Measurements from ENCODE around the gene WDR46.
A peak's percentile ranks its signal among the peaks of the same experiment; 100 is the strongest.

The WDR46 gene

DNA sequence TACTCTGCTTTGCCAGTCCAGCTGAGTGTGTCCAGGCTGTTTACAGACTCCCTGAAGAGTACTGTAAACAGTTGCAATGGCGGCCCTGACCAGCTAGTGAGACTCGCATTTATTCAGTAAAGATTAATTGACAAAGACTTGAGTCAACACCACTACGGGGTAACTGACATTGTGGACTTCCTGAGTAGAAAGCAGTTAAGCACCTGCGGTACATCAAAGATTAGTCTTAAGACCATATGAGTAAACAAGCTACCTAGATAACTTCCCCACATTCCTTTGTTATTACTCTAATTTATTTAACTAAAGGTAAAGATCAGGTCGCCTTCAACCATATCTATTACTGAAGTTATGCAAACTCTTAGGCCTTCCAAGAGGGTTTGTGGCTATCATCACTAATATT lies 30.0 kb downstream of the WDR46 start:
- no peak for DNase-seq

DNA sequence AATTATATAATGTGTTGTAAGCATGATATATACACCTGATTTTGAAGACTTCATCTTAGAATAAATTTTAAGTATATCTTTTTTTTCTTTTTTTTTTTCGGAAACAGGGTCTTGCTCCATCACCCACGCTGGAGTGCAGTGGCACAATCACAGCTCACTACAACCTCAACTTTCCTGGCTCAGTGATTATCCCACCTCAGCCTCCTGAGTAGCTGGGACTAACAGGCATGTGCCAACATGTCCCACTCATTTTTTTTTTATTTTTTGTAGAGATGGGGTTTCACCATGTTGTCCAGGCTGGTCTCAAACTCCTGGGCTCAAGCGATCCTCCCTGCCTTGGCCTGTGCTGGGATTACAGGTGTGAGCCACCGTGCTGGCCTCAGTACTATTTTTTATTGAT lies 34.4 kb downstream of the WDR46 start:
- DNase-seq: no peak

DNA sequence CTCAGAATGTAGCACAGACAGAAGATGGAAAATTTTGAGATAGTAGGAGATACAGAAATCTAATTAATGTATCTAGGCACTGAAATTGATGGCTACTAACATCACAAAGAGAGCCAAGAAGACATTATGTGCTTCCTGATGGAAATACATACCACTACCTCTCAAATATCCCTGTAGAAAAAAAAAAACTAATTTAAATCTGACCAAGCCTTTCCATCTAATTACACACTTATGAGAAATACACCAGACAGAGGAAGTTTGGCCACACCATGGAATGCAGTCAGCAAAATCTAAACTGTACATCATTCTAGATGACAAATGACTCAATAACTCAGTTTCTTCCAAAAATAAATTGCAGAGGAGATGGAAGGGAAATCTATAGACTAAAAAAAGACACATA lies 36.3 kb downstream of the WDR46 start:
- DNase-seq: no peak

DNA sequence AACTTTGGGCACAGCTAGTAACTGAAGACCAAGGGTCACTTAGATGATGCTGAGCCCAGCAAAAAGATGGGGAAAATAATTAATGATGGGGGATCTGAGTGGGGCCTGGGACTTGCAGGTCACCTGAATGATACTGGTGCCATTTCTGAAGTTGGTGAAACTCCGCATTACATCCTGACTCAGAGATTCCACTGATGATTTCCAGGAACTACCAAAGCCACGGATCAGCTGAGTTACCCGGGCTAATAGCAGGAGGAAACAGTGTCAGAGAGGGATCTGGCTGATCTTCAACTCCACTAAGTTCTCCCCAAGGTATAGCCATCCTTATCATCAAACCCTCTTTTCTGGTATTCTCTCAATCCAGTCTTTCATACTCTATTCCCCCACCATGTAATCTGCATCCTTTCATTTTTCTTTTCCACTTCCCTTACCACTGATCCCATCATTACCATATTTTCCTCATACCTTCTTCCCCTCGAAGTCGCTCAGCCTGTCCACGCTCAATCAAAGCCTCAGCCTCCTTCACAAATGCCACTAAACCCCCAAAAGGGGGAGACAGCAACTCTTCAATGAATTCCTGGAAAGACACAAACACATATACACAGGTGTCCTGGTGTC lies 37.5 kb downstream of the WDR46 start:
- DNase-seq: no peak

DNA sequence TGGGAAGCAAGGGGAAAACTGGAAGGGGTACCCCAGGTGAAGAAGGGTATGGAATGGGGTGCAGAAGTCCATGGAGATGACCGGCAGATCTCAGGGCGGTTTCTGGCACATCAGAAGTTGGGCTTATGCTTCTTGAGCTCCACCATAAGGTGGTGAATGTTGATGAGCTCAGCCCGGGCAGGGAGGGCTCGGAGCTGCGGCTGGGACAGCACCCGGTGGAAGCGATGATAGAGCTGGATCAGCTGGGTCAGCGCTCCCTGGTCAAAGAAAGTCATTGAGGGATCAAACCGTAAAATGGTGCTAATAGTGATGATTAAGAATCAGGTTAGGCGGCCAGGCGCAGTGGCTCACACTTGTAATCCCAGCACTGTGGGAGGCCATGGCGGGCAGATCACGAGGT lies 38.3 kb downstream of the WDR46 start:
- DNase-seq: no peak

DNA sequence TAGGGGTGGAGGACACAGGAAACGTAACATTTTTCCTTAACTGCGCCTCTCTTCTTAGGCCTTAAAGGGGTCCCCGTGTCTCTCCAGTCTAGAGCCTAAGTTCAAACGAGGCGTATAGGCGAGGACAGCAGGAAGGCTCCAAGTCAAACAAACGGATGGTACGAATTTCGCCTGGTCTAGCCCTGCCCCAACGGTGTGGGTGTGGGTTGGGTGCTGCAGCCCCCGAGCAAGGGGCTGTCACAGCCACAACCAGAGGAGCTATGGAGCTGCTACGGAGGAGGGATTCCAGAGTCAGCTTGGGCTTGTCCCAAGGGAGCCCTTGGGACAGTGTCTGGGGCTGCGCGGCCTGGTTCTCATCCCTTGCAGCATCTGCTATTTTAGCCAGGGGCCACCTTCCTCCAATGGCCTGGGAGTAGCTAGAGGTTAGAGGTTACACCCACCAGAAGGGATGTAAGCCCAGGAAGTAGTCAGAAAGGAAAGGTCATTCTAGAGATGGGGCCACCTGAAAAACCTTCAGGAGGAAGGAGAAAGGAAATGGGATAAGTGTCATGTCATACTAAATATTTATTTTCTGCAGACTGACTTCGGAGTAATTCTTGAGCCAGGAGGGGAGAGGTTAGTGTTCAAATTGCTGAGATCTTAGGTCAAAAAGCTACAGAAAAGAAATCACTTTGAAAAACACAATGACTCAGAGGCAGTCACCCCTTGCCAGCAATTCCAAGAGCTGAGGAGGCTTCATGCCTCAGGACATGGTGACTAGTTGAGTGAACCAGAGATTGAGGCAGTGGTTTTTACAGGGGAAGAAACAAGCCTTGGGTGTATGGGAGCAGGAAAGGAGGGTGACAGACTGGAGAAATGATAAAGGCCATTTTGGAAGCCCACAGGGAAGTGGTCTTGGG lies 39.1 kb downstream of the WDR46 start:
- no peak for DNase-seq

DNA sequence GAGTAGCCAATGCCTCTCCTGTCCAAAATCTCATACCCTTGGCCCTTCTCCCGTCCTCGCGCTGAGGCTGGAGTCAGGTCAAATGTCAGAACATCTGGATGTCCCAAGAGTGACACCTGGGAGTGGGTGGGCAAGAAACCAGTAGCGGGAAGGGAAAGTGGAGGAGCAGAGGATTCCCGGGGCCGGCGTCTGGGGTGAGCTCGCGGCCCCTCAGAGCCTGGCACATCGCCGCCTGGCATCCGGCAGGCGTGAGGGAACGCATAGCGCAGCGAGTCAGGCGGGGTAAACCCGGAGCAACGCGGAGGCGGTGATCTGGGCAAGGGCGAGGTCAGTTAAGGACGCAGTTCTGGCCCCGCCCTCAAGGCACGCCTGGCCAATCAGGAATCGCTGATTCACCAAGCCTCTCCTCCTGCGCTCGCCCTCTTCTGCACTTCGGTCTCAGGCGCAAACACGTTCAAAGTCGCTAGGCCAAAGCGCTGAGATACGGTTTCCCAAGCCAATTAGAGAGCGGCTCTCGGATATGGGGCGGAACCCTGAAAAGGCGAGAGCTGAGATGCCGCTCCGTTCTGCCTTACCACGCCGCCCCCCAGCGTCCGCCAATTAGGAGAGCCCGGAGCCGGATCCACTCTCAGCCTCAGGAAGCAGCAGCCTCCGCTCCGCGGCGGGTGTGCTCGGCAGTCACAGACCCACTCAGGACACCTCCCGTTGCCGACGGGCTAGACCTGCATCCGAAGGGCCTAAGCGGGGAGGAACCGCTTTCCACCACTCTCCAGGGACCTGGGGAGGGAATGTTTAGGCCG lies 39.9 kb downstream of the WDR46 start:
- peak; percentile 92 to 96 for DNase-seq

DNA sequence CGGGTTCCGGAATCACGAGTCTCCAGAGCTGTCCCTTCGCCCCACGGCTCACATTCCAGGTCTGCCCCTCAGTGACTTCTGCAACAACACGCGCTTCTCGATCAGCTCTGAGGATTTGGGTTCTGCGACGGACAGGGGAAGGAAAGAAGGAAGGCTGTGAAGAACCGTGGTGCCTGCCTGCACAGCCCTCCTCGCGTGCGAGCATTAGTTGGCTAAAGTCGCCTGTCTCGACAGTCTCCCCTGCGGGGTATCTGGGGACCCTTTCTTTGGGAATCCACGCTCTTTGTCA lies 40.5 kb downstream of the WDR46 start:
- no peak for DNase-seq

DNA sequence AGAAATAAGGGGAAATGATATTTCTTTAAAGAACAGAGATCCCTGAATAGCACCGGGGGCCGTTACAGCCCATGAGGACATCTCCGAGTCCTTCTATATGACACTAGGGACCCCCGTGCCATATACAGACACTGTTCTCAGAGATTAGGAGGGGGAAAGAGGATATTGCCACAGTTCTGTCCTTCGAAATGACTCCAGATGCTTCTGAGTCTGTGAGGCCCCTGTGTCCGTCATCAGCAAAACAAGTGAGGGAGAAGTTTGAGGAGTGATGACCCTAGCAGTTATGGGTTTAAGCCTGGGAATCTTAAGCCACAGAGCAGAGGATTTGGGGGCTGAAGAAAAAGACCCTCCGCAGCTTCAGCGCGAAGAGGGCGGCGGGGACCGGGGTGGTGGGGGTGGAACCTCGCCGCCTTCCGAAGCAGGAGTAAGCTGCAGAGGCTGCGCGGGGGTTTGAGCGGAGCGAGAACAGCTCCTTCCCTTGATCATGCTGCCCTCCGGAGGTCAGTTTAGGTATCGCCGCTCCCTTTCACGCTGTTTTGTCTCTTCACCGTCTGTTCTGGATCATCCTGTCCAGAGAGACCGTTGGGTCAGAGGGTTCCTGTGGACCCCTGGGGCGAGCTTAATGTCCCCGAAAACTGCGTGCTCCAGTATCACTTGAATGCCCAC lies 40.9 kb downstream of the WDR46 start:
- DNase-seq: peak; percentile 63 to 74

DNA sequence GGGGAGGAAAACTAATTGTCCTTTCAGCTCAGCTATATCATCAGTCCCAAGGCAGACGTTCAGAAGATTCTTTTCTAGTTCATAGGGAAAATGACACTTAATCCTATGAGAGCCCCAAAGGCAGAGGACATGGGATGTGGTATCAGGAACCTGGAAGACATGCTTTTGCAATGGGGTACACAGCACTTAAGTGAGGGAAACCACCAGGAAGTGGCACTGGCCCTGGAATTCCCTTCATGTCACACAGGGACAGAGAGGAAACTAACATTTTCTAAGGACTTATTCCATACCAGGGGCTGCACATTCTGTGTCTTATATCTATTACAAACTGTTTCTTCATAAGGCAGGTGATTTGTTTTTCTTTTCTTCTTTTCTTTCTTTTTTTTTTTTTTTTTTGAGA lies 45.6 kb downstream of the WDR46 start:
- DNase-seq: no peak

DNA sequence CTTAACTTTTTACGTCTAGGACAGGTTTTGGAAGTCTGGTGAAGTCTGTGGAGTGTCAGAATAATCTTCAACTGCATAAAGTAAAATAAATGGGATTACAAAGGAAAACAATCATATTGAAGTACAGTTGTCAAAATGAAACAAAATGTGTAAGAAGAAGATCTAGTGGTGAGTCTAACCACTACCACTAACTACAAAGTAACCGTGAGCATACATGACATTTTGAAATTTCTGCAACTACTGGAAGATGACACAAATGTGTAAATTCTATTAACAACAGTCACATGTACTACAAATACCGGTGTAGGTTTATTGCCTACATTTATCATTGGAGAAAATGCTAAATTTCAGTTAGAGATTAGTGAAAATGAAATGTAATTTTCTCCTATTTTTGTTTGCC lies 47.1 kb downstream of the WDR46 start:
- DNase-seq: no peak

DNA sequence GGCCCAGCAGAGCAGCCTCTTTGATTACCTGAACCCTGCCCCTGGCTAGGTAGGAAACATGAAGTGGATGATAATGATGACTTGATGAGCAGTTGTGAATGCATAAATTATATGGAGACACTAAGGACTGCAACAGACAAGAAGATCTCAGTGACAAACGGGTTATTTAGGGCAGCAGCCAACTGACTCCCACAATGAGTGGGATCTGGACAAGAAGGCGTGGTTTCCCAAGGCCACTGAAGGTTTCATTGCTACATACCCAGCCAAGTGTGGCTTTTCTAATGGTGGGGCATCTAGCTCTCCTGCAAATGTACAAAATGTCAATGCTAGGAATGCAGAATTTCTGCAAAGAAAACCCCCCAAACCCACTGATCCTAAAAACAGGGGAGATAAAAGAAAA lies 51.3 kb downstream of the WDR46 start:
- no peak for DNase-seq

DNA sequence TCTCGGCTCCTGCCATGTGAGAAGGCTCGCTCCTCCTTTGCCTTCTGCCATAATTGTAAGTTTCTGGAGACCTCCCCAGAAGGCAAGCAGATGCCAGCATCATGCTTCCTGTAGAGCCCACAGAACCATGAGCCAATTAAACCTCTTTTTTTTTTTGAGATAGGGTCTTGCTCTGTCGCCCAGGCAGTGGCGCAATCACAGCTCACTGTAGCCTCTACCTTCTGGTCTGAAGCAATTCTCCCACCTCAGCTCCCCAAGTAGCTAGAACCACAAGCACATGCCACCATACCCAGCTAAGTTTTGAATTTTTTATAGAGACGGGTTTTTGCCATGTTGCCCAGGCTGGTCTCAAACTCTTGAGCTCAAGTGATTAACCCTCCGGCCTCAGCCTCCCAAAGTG lies 52.2 kb downstream of the WDR46 start:
- DNase-seq: no peak

DNA sequence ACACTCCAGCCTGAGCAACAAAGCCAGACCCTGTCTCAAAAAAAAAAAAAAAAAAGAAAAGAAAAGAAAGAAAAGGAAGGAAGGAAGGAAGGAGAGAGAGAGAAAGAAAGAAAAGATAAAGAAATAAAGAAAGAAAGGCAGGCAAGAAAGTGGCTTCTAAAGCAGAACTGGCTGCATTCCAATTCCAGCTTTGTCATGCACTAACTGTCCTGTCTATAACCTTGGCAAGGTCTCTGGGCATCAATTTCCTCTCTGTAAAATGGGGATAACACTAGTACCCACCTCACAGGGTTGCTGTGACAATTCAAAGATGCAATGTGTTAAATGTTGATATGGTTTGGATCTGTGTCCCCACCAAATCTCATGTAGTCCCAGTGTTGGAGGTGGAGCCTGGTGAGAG lies 52.7 kb downstream of the WDR46 start:
- DNase-seq: no peak

DNA sequence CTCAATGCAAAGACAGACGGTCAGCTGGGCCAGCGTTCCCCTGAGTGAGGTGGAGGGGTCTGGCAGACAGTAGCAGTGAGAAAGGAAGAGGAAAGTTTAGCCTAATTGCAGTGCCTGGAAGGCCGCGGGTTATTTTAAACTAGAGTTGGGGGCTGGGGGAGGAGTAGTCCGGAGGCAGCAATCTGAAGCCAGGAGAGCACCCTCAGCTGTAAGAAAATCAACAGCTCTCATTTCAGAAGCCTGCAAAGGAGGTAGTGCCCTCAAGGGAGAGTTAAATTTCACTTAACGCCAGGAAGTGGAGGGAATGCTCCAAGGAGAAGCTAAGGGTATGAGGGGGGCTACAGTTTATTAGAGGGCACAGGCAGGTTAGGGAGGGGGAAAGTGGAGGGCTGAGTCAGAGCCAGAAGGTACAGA lies 53.8 kb downstream of the WDR46 start:
- no peak for DNase-seq

All from NCI-H1930 (cell line).